Vagina (tissue), 2 donors: Measurements from ENCODE around the gene BICC1. TPM values are rescaled to one million over a fixed set of nuclear protein-coding genes. Genes with fewer than 3 reads are reported as not detected.

Experiments used
- DNase-seq, 2 donors: peaks; one replicate each; pipeline ENCODE4 v3.0.0-alpha.2; 2017; ENCODE audit errors: extremely low spot score in 2 of 2
- H3K27ac ChIP-seq: fragments of 200-600 bp; sonication (generic); one replicate; pipeline ENCODE4 v1.5.1; 2019
- H3K27me3 ChIP-seq: fragments of 200-600 bp; sonication (generic); one replicate; pipeline ENCODE4 v1.5.1; 2019
- H3K36me3 ChIP-seq, 2 donors: fragments of 200-600 bp; sonication (generic); one replicate each; pipeline ENCODE4 v1.5.1; 2017 to 2019
- H3K4me1 ChIP-seq: fragments of 200-600 bp; sonication (generic); one replicate; pipeline ENCODE4 v1.5.1; 2019
- H3K4me3 ChIP-seq, 2 donors: fragments of 200-600 bp; sonication (generic); 1 replicate in 1 of 2; 2 replicates in 1 of 2; pipeline ENCODE4 v1.5.1; 2016 to 2019
- H3K9me3 ChIP-seq: fragments of 200-600 bp; sonication (generic); one replicate; pipeline ENCODE4 v1.5.1; 2019
- POLR2A ChIP-seq, 2 donors: fragments of 450-650 bp; IDR thresholded peaks; one replicate each; pipeline ENCODE4 v1.6.1; 2017; ENCODE audit warnings: antibody characterized with exemption in 2 of 2, mild to moderate bottlenecking in 2 of 2, moderate library complexity in 2 of 2
- POLR2AphosphoS5 ChIP-seq, 2 donors: sonication (generic); formaldehyde crosslinking; IDR thresholded peaks; one replicate each; pipeline ENCODE4 v1.9.0; 2017; ENCODE audit warnings: antibody characterized with exemption in 2 of 2, mild to moderate bottlenecking in 2 of 2, low read depth in 1 of 2; ENCODE audit not compliant: insufficient read depth in 1 of 2
- intact Hi-C: fragments of 100-400 bp; cut with DNase I; formaldehyde crosslinking; loops from one replicate; pipeline ENCODE4 v1.15.1; 2023
- total RNA-seq: library from RNA; depleted of rRNA; stranded (reverse); fragments of >200 nt; gene quantifications from one replicate; pipeline ENCODE4 v1.2.3, GENCODE V29; 2016
- TF ChIP-seq, protein P1 (sequence below), 3 experiments: fragments of 450-650 bp in 2 of 3; fragments of 200-600 bp in 1 of 3; sonication (generic) in 1 of 3; IDR thresholded peaks; one replicate each; pipeline ENCODE4 v1.5.1; 2017 to 2019; ENCODE audit warnings: antibody characterized with exemption in 3 of 3, mild to moderate bottlenecking in 2 of 3, moderate library complexity in 2 of 3

Gene BICC1
- total RNA-seq, 1 donor from 2014 or later, result 15.2 TPM

DNA sequence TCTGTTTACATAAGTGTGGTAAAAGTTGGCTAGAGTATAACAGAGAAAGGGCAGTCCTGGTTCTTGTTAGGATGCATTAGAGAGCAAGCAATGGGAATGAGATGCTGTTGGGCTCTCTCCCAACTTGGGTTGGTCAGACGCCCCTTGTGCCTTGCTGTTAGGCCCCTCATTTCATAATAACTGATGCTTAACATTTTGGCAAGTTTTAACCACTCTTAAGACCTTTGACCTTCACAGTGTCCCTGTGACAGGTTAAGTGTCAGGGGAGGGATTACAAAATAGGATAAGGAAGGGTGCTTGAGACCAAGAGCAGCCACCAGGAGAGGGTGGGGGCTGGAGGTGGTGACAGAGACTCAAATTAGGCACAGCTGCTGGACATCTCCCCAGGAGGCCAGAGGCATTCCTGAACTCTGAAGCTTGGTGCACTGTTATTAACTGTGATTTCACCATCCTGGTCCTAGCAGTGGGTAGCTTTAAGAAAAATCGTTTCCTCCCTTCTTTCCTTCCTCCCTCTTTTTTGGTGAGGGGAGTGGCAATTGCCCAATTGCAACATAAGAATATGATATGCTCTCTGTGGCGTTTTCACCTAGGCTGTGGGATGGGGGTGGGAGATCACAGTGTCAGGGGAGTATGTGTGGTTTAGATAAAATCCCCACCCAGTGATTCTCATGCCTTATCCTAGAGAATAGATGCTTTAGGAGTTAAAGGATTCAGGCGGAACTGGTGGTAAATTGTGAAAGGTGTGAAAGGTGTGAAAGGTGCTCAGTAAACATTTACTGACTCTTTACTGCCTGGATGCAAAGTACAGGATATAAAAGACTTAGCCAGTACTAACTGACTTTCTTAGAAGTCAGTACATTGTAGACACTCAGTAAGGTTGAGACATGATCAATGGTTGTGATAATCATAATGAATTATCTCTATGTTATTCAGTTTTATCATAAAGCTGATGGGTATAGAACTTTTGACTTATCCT is 270.5 kb downstream of the BICC1 start:
- intact Hi-C loops, result no loop called here
- DNase-seq, result no peak

DNA sequence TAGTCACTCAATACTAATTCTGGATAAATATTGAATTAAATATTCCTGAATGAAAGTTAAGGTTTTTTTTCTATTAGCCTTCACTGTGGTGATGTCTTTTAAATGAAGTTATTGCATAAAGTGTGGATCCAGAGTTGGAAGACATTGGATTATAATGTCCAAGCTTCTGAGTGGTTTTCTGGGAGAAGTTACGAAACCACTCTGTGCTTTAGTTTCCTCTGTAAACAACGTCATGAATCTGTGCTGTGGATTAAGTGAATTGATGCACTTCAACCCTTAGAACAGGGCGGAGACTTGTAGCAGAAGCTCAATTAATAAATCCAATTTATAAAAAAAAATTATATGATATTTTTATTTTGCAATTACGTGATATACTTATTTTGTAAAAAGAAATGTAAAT is 271.7 kb downstream of the BICC1 start:
- peaks cover 16% of the 10 kb centered on the region for H3K4me1 ChIP-seq
- H3K27ac ChIP-seq, result no peak overlapping the region
- peaks cover 0 to 4% of the 10 kb centered on the region in 2 donors for H3K36me3 ChIP-seq
- no peak overlapping the region for H3K4me3 ChIP-seq
- no peaks in the 10 kb centered on the region for H3K27me3 ChIP-seq
- DNase-seq, result no peak
- TF ChIP-seq POLR2AphosphoS5 (IDR thresholded peaks at IDR 0.05; ENCODE audit: insufficient read depth in 1 of 2, low read depth in 1 of 2), result no peak
- TF ChIP-seq, protein P1, sequence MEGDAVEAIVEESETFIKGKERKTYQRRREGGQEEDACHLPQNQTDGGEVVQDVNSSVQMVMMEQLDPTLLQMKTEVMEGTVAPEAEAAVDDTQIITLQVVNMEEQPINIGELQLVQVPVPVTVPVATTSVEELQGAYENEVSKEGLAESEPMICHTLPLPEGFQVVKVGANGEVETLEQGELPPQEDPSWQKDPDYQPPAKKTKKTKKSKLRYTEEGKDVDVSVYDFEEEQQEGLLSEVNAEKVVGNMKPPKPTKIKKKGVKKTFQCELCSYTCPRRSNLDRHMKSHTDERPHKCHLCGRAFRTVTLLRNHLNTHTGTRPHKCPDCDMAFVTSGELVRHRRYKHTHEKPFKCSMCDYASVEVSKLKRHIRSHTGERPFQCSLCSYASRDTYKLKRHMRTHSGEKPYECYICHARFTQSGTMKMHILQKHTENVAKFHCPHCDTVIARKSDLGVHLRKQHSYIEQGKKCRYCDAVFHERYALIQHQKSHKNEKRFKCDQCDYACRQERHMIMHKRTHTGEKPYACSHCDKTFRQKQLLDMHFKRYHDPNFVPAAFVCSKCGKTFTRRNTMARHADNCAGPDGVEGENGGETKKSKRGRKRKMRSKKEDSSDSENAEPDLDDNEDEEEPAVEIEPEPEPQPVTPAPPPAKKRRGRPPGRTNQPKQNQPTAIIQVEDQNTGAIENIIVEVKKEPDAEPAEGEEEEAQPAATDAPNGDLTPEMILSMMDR (IDR thresholded peaks at IDR 0.05), result no peak
- no peak for TF ChIP-seq POLR2A (IDR thresholded peaks at IDR 0.05)
- H3K9me3 ChIP-seq, result no peaks in the 10 kb centered on the region
- intact Hi-C loops, result no loop called here

More for the DNA sequence above, 270.5 kb downstream of the BICC1 start:
- Histone ChIP-seq H3K9me3 (no peaks in the 10 kb centered on the region), H3K4me1 (peaks cover 16% of the 10 kb centered on the region), H3K36me3 (no peaks in the 10 kb centered on the region), H3K4me3 (no peak overlapping the region), H3K27me3 (no peaks in the 10 kb centered on the region), H3K27ac (peak overlapping the region; percentile 30)
- TF ChIP-seq POLR2AphosphoS5 (IDR thresholded peaks at IDR 0.05; ENCODE audit: insufficient read depth in 1 of 2, low read depth in 1 of 2), result peak in 1 of 2 donors; percentile 27
- TF ChIP-seq, protein P1 (IDR thresholded peaks at IDR 0.05), result no peak

DNA sequence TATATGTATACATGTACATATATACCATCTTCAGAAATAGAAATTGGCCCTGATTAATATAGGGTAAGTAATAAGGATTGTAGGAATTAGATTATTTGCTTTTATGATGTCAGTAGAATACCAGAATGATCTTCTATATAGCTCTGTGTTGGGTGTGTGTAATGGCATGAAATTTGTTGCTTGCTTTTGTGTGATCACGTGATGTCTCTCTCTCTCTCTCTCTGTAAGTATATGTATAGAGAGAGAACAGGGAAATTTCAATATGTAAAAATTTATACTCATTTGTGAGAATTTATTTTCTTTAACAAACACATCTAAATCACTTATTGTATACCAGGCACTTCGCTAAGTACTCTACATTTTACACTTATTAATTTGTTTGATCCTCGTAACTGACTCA is 272.7 kb downstream of the BICC1 start:
- no peak overlapping the region for H3K4me3 ChIP-seq
- no peaks in the 10 kb centered on the region for H3K27me3 ChIP-seq
- TF ChIP-seq POLR2A (IDR thresholded peaks at IDR 0.05), result no peak
- TF ChIP-seq, protein P1 (IDR thresholded peaks at IDR 0.05), result no peak
- peaks cover 16% of the 10 kb centered on the region for H3K4me1 ChIP-seq
- intact Hi-C loops, result no loop called here
- peaks cover 0 to 8% of the 10 kb centered on the region in 2 donors for H3K36me3 ChIP-seq
- H3K27ac ChIP-seq, result no peak overlapping the region
- no peaks in the 10 kb centered on the region for H3K9me3 ChIP-seq
- DNase-seq, result no peak

DNA sequence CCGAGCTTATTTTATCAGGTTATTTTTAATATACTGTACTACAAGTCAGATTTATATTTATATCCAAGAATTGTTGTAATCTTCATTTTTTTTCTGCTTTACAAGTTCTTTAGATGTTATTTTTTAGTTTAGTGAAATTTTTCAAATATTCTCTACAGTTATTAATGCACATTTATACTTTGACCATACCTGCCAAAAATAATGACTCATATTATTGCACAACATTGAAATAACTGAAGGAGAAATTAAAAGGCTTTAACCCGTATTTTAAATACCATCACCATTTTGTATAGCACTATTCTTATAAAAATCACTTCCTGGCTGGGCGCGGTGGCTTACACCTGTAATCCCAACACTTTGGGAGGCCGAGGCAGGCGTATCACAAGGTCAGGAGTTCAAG is 278.5 kb downstream of the BICC1 start:
- no peak for TF ChIP-seq POLR2AphosphoS5 (IDR thresholded peaks at IDR 0.05; ENCODE audit: insufficient read depth in 1 of 2, low read depth in 1 of 2)
- no peak for TF ChIP-seq POLR2A (IDR thresholded peaks at IDR 0.05)
- TF ChIP-seq, protein P1 (IDR thresholded peaks at IDR 0.05), result no peak
- H3K4me3 ChIP-seq, result no peak overlapping the region
- H3K9me3 ChIP-seq, result no peaks in the 10 kb centered on the region
- intact Hi-C loops, result no loop called here
- peaks cover 0 to 8% of the 10 kb centered on the region in 2 donors for H3K36me3 ChIP-seq
- H3K27me3 ChIP-seq, result no peaks in the 10 kb centered on the region
- peak overlapping the region; percentile 36 for H3K27ac ChIP-seq
- no peak for DNase-seq
- no peaks in the 10 kb centered on the region for H3K4me1 ChIP-seq

DNA sequence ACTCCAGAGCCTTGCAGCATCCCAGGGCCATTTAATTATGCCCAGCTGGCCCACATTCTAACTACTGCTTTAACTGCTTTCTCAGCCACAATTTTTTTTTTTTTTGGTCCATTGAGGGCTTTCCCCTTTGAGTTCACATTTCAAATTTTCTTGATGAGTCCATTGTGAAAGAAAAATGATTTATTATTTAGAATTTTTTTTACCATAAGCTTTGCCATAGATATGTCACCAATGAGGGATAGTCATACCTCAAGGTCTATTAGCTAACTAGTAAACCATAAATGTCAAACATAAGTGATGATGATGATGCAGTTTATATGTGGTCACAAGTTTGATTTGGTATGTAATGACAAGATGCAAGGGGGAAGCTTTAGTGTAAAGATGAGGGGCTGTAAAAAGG is 282.9 kb downstream of the BICC1 start:
- no peak for DNase-seq
- no peaks in the 10 kb centered on the region for H3K36me3 ChIP-seq
- TF ChIP-seq POLR2AphosphoS5 (IDR thresholded peaks at IDR 0.05; ENCODE audit: insufficient read depth in 1 of 2, low read depth in 1 of 2) (no peak), POLR2A (IDR thresholded peaks at IDR 0.05) (no peak)
- TF ChIP-seq, protein P1 (IDR thresholded peaks at IDR 0.05), result no peak
- no peak overlapping the region for H3K4me3 ChIP-seq
- H3K27me3 ChIP-seq, result no peaks in the 10 kb centered on the region
- no peak overlapping the region for H3K27ac ChIP-seq
- H3K9me3 ChIP-seq, result no peaks in the 10 kb centered on the region
- H3K4me1 ChIP-seq, result no peaks in the 10 kb centered on the region
- intact Hi-C loops, result no loop called here
